ENCODE data around the gene SUMO3.

SUMO3 gene

DNA sequence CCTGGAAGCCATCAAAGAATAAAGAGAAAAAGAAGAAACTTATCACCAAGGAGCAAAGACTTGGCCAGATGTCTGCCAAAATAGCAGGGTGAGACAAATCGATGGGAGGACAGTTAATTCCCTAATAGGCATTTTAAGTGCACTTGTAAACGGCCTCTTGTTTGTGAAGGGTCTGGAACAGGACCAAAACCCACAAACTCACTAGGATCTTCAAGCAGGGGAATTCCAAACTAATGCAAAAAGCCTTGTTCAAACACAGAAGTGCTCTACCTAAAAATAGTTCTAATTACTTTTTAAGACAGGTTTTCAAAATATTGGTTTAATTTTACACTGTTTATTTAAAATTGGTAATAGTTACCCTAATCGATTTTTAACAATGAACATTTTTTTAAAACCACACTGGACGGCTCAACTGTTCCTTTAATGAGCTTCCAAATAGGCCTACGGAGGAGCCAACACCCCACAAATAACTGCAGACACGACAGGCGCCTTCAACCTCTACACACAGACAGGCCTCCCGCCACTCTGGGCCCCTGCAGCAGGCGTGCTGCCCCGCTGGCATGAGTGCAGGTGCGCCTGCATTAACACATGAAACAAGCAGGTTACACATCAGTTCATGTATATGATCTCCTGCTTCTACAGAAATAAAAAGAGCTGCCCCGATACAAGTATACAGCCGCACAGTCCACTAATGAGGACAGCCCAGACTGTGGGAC is 32.1 kb downstream of the SUMO3 start:
- H3K27ac ChIP-seq (replicated peaks) = no peak overlapping the region
- no peak overlapping the region for H3K4me3 ChIP-seq (replicated peaks; ENCODE audit: insufficient read depth, low read length)
- no peaks in the 10 kb centered on the region for H3K27me3 ChIP-seq (ENCODE audit: insufficient read depth, poor library complexity, severe bottlenecking)
- no peak for DNase-seq (ENCODE audit: low read depth in 1 of 2, low spot score in 1 of 2)
- TF ChIP-seq, protein P1, sequence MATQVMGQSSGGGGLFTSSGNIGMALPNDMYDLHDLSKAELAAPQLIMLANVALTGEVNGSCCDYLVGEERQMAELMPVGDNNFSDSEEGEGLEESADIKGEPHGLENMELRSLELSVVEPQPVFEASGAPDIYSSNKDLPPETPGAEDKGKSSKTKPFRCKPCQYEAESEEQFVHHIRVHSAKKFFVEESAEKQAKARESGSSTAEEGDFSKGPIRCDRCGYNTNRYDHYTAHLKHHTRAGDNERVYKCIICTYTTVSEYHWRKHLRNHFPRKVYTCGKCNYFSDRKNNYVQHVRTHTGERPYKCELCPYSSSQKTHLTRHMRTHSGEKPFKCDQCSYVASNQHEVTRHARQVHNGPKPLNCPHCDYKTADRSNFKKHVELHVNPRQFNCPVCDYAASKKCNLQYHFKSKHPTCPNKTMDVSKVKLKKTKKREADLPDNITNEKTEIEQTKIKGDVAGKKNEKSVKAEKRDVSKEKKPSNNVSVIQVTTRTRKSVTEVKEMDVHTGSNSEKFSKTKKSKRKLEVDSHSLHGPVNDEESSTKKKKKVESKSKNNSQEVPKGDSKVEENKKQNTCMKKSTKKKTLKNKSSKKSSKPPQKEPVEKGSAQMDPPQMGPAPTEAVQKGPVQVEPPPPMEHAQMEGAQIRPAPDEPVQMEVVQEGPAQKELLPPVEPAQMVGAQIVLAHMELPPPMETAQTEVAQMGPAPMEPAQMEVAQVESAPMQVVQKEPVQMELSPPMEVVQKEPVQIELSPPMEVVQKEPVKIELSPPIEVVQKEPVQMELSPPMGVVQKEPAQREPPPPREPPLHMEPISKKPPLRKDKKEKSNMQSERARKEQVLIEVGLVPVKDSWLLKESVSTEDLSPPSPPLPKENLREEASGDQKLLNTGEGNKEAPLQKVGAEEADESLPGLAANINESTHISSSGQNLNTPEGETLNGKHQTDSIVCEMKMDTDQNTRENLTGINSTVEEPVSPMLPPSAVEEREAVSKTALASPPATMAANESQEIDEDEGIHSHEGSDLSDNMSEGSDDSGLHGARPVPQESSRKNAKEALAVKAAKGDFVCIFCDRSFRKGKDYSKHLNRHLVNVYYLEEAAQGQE (IDR thresholded peaks at IDR 0.05; ENCODE audit: insufficient replicate concordance, low read depth) = no peak
- no peak for TF ChIP-seq POLR2AphosphoS5 (IDR thresholded peaks at IDR 0.05; ENCODE audit: low read depth)

DNA sequence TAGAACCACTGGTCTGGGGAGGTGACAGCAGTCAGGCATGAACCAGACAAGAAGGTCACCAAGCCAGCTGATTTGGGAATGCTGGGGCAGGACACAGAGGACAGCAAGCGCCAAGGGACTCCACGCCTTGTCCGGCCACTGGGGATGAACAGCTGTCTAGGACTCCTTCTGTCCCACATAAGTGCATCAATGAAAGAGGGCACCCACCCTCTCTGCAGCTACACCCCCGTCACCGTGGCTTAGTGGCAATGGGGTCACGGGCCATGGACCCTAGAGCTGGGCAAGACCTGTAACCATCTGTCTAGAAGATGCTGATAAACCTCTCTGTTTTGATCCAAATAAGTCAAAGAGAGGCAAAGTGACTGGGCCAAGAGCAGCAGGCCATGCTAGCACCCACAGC is 33.1 kb downstream of the SUMO3 start:
- TF ChIP-seq GABPA (IDR thresholded peaks at IDR 0.05; ENCODE audit: low read depth) = no peak
- TF ChIP-seq, protein P2, sequence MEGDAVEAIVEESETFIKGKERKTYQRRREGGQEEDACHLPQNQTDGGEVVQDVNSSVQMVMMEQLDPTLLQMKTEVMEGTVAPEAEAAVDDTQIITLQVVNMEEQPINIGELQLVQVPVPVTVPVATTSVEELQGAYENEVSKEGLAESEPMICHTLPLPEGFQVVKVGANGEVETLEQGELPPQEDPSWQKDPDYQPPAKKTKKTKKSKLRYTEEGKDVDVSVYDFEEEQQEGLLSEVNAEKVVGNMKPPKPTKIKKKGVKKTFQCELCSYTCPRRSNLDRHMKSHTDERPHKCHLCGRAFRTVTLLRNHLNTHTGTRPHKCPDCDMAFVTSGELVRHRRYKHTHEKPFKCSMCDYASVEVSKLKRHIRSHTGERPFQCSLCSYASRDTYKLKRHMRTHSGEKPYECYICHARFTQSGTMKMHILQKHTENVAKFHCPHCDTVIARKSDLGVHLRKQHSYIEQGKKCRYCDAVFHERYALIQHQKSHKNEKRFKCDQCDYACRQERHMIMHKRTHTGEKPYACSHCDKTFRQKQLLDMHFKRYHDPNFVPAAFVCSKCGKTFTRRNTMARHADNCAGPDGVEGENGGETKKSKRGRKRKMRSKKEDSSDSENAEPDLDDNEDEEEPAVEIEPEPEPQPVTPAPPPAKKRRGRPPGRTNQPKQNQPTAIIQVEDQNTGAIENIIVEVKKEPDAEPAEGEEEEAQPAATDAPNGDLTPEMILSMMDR (IDR thresholded peaks at IDR 0.05; ENCODE audit: insufficient read depth, low read length) = no peak
- TF ChIP-seq, protein P1 (IDR thresholded peaks at IDR 0.05; ENCODE audit: insufficient replicate concordance, low read depth) = no peak
- no peak for TF ChIP-seq POLR2AphosphoS5 (IDR thresholded peaks at IDR 0.05; ENCODE audit: low read depth)
- no peak for TF ChIP-seq SPI1 (IDR thresholded peaks at IDR 0.05; ENCODE audit: borderline replicate concordance, low read depth)
- Histone ChIP-seq H3K27me3 (ENCODE audit: insufficient read depth, poor library complexity, severe bottlenecking) (no peaks in the 10 kb centered on the region), H3K27ac (replicated peaks) (no peak overlapping the region), H3K4me3 (replicated peaks; ENCODE audit: insufficient read depth, low read length) (no peak overlapping the region)
- DNase-seq (ENCODE audit: low read depth in 1 of 2, low spot score in 1 of 2) = no peak

DNA sequence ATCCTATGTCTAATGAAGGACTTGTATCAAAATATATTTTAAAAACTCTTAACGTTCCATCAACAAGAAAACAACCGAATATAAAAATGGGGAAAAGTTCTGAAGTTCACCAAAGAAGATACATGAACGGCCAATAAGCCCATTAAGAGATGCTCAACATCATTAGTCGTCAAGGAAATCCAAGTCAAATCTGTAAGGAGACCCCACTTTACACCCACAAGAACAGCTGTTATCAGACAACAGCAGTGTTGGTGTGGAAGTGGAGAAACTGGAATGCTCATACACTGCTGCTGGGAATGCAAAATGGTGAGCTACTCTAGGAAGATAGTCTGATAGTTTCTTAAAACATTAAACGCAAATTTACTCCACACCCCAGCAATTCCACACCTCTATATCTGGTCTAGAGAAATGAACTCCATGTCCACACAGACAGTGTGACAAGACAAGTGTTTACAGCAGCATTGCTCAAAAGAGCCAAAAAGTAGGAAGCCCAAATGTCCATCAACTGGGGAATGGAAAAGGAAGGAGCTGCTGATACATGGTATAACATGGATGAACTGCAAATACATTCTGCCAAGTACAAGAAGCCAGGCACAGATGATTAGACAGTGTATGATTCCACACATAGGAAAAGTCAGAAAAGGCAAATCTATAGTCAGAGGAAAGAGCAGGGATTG is 34.7 kb downstream of the SUMO3 start:
- H3K27ac ChIP-seq (replicated peaks) = no peak overlapping the region
- H3K4me3 ChIP-seq (replicated peaks; ENCODE audit: insufficient read depth, low read length) = no peak overlapping the region
- H3K27me3 ChIP-seq (ENCODE audit: insufficient read depth, poor library complexity, severe bottlenecking) = no peaks in the 10 kb centered on the region
- no peak for DNase-seq (ENCODE audit: low read depth in 1 of 2, low spot score in 1 of 2)
- TF ChIP-seq, protein P1 (IDR thresholded peaks at IDR 0.05; ENCODE audit: insufficient replicate concordance, low read depth) = no peak
- TF ChIP-seq, protein P2 (IDR thresholded peaks at IDR 0.05; ENCODE audit: insufficient read depth, low read length) = no peak
- TF ChIP-seq GABPA (IDR thresholded peaks at IDR 0.05; ENCODE audit: low read depth) (no peak), POLR2AphosphoS5 (IDR thresholded peaks at IDR 0.05; ENCODE audit: low read depth) (no peak), SPI1 (IDR thresholded peaks at IDR 0.05; ENCODE audit: borderline replicate concordance, low read depth) (no peak)

Measured in HL-60 (cell line).